ENCODE measurements around the gene RPRD2.

GRCh38 chr1:150476754-150477153, 112.8 kb downstream of the RPRD2 start:
- TF ChIP-seq, protein P1, sequence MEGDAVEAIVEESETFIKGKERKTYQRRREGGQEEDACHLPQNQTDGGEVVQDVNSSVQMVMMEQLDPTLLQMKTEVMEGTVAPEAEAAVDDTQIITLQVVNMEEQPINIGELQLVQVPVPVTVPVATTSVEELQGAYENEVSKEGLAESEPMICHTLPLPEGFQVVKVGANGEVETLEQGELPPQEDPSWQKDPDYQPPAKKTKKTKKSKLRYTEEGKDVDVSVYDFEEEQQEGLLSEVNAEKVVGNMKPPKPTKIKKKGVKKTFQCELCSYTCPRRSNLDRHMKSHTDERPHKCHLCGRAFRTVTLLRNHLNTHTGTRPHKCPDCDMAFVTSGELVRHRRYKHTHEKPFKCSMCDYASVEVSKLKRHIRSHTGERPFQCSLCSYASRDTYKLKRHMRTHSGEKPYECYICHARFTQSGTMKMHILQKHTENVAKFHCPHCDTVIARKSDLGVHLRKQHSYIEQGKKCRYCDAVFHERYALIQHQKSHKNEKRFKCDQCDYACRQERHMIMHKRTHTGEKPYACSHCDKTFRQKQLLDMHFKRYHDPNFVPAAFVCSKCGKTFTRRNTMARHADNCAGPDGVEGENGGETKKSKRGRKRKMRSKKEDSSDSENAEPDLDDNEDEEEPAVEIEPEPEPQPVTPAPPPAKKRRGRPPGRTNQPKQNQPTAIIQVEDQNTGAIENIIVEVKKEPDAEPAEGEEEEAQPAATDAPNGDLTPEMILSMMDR (IDR thresholded peaks at IDR 0.05): no peak
- TF ChIP-seq EP300 (IDR thresholded peaks at IDR 0.05) (no peak), POLR2A (IDR thresholded peaks at IDR 0.05) (no peak), POLR2AphosphoS5 (IDR thresholded peaks at IDR 0.05) (no peak)
